ENCODE measurements around the gene SLC30A1.

Gene SLC30A1

GRCh38 chr1:211531194-211532087 is 47.5 kb downstream of the SLC30A1 start:
- Histone ChIP-seq H4K12ac (ENCODE audit: low read depth, low read length) (no peak overlapping the region), H3K4me1 (ENCODE audit: control insufficient read depth in 1 of 2, insufficient read depth in 2 of 2, low read length in 2 of 2) (peaks cover 0 to 3% of the 10 kb centered on the region in 2 experiments), H3K4me3 (ENCODE audit: low read depth, low read length) (no peak overlapping the region), H3K27me3 (ENCODE audit: insufficient read depth, low read length) (no peaks in the 10 kb centered on the region), H3K4me2 (ENCODE audit: low read length) (no peak overlapping the region), H3K79me1 (ENCODE audit: low read length) (no peaks in the 10 kb centered on the region), H3K9ac (ENCODE audit: low read length) (no peak overlapping the region), H2AFZ (ENCODE audit: insufficient read depth, low read length, poor library complexity) (no peak overlapping the region), H3K14ac (ENCODE audit: low read length) (no peak overlapping the region), H2BK120ac (ENCODE audit: insufficient read depth, low read length, poor library complexity) (no peak overlapping the region), H3K23ac (ENCODE audit: low read length) (no peak overlapping the region), H3K4ac (ENCODE audit: low read depth, low read length) (no peak overlapping the region), H4K91ac (ENCODE audit: low read depth, low read length) (no peak overlapping the region), H2BK5ac (ENCODE audit: low read depth, low read length, poor library complexity) (no peak overlapping the region), H2BK12ac (ENCODE audit: low read length) (no peak overlapping the region), H3K18ac (ENCODE audit: low read length) (no peak overlapping the region), H2AK5ac (ENCODE audit: low read length) (no peak overlapping the region), H4K8ac (ENCODE audit: low read depth, low read length) (no peak overlapping the region), H3K9me3 (ENCODE audit: insufficient read depth, low read depth, low read length) (peaks cover 3% of the 10 kb centered on the region), H3K79me2 (ENCODE audit: control insufficient read depth, insufficient read depth, low read length, poor library complexity) (no peaks in the 10 kb centered on the region), H3K36me3 (ENCODE audit: control insufficient read depth in 1 of 2, insufficient read depth in 2 of 2, low read length in 2 of 2) (no peaks in the 10 kb centered on the region), H3K27ac (ENCODE audit: low read depth, low read length) (no peak overlapping the region)
- no CpG with 5 or more reads among the region's 15 CpGs for WGBS (ENCODE audit: extremely low coverage, insufficient coverage, insufficient read length)
- DNase-seq, result no peak

- no CpG with 5 or more reads among the region's 2 CpGs for WGBS (ENCODE audit: extremely low coverage, insufficient coverage, insufficient read length)
- no peak overlapping the region for H3K4ac ChIP-seq (ENCODE audit: low read depth, low read length)
- H3K18ac ChIP-seq (ENCODE audit: low read length), result no peak overlapping the region
These were observed 48.9 kb downstream of the SLC30A1 start for GRCh38 chr1:211530102-211530501.

GRCh38 chr1:211529453-211529852 is 49.5 kb downstream of the SLC30A1 start:
- Histone ChIP-seq H3K23ac (ENCODE audit: low read length) (no peak overlapping the region), H2BK12ac (ENCODE audit: low read length) (no peak overlapping the region), H3K36me3 (ENCODE audit: control insufficient read depth in 1 of 2, insufficient read depth in 2 of 2, low read length in 2 of 2) (no peaks in the 10 kb centered on the region), H3K4me2 (ENCODE audit: low read length) (no peak overlapping the region), H3K79me1 (ENCODE audit: low read length) (no peaks in the 10 kb centered on the region), H2BK5ac (ENCODE audit: low read depth, low read length, poor library complexity) (no peak overlapping the region), H3K9me3 (ENCODE audit: insufficient read depth, low read depth, low read length) (peaks cover 2% of the 10 kb centered on the region), H3K79me2 (ENCODE audit: control insufficient read depth, insufficient read depth, low read length, poor library complexity) (no peaks in the 10 kb centered on the region), H3K4ac (ENCODE audit: low read depth, low read length) (no peak overlapping the region), H4K8ac (ENCODE audit: low read depth, low read length) (no peak overlapping the region), H3K27ac (ENCODE audit: low read depth, low read length) (no peak overlapping the region), H3K27me3 (ENCODE audit: insufficient read depth, low read length) (no peaks in the 10 kb centered on the region), H2BK120ac (ENCODE audit: insufficient read depth, low read length, poor library complexity) (no peak overlapping the region), H3K18ac (ENCODE audit: low read length) (no peak overlapping the region), H3K4me3 (ENCODE audit: low read depth, low read length) (no peak overlapping the region), H3K4me1 (ENCODE audit: control insufficient read depth in 1 of 2, insufficient read depth in 2 of 2, low read length in 2 of 2) (peaks cover 1% of the 10 kb centered on the region in 2 experiments), H2AFZ (ENCODE audit: insufficient read depth, low read length, poor library complexity) (no peak overlapping the region), H3K14ac (ENCODE audit: low read length) (no peak overlapping the region), H4K91ac (ENCODE audit: low read depth, low read length) (no peak overlapping the region), H3K9ac (ENCODE audit: low read length) (no peak overlapping the region), H2AK5ac (ENCODE audit: low read length) (no peak overlapping the region), H4K12ac (ENCODE audit: low read depth, low read length) (no peak overlapping the region)
- no CpG with 5 or more reads among the region's 9 CpGs for WGBS (ENCODE audit: extremely low coverage, insufficient coverage, insufficient read length)
- no peak for DNase-seq

More at GRCh38 chr1:211530102-211530501, 48.9 kb downstream of the SLC30A1 start:
- Histone ChIP-seq H4K12ac (ENCODE audit: low read depth, low read length) (no peak overlapping the region), H3K79me2 (ENCODE audit: control insufficient read depth, insufficient read depth, low read length, poor library complexity) (no peaks in the 10 kb centered on the region), H3K79me1 (ENCODE audit: low read length) (no peaks in the 10 kb centered on the region), H4K8ac (ENCODE audit: low read depth, low read length) (no peak overlapping the region), H3K23ac (ENCODE audit: low read length) (no peak overlapping the region), H4K91ac (ENCODE audit: low read depth, low read length) (no peak overlapping the region), H3K4me1 (ENCODE audit: control insufficient read depth in 1 of 2, insufficient read depth in 2 of 2, low read length in 2 of 2) (no peaks in the 10 kb centered on the region), H3K14ac (ENCODE audit: low read length) (no peak overlapping the region), H3K27ac (ENCODE audit: low read depth, low read length) (no peak overlapping the region), H3K4me3 (ENCODE audit: low read depth, low read length) (no peak overlapping the region), H3K9ac (ENCODE audit: low read length) (no peak overlapping the region), H3K9me3 (ENCODE audit: insufficient read depth, low read depth, low read length) (peaks cover 2% of the 10 kb centered on the region), H3K36me3 (ENCODE audit: control insufficient read depth in 1 of 2, insufficient read depth in 2 of 2, low read length in 2 of 2) (no peaks in the 10 kb centered on the region), H2AK5ac (ENCODE audit: low read length) (no peak overlapping the region), H2BK5ac (ENCODE audit: low read depth, low read length, poor library complexity) (no peak overlapping the region), H3K4me2 (ENCODE audit: low read length) (no peak overlapping the region), H2AFZ (ENCODE audit: insufficient read depth, low read length, poor library complexity) (no peak overlapping the region), H3K27me3 (ENCODE audit: insufficient read depth, low read length) (no peaks in the 10 kb centered on the region), H2BK12ac (ENCODE audit: low read length) (no peak overlapping the region), H2BK120ac (ENCODE audit: insufficient read depth, low read length, poor library complexity) (no peak overlapping the region)
- DNase-seq, result no peak

- H3K23ac ChIP-seq (ENCODE audit: low read length), result no peak overlapping the region
- no peaks in the 10 kb centered on the region for H3K79me1 ChIP-seq (ENCODE audit: low read length)
- no peaks in the 10 kb centered on the region for H3K27me3 ChIP-seq (ENCODE audit: insufficient read depth, low read length)
- no CpG with 5 or more reads among the region's 7 CpGs for WGBS (ENCODE audit: extremely low coverage, insufficient coverage, insufficient read length)
- no peak overlapping the region for H4K8ac ChIP-seq (ENCODE audit: low read depth, low read length)
- no peak overlapping the region for H2BK5ac ChIP-seq (ENCODE audit: low read depth, low read length, poor library complexity)
- no peak overlapping the region for H4K91ac ChIP-seq (ENCODE audit: low read depth, low read length)
- no peaks in the 10 kb centered on the region for H3K79me2 ChIP-seq (ENCODE audit: control insufficient read depth, insufficient read depth, low read length, poor library complexity)
- H2AK5ac ChIP-seq (ENCODE audit: low read length), result no peak overlapping the region
- no peak overlapping the region for H3K4me3 ChIP-seq (ENCODE audit: low read depth, low read length)
- H3K4ac ChIP-seq (ENCODE audit: low read depth, low read length), result no peak overlapping the region
- no peaks in the 10 kb centered on the region for H3K36me3 ChIP-seq (ENCODE audit: control insufficient read depth in 1 of 2, insufficient read depth in 2 of 2, low read length in 2 of 2)
- no peak overlapping the region for H2AFZ ChIP-seq (ENCODE audit: insufficient read depth, low read length, poor library complexity)
- DNase-seq, result no peak
- no peak overlapping the region for H2BK12ac ChIP-seq (ENCODE audit: low read length)
- H3K9ac ChIP-seq (ENCODE audit: low read length), result no peak overlapping the region
- H3K18ac ChIP-seq (ENCODE audit: low read length), result no peak overlapping the region
- H3K9me3 ChIP-seq (ENCODE audit: insufficient read depth, low read depth, low read length), result peaks cover 2% of the 10 kb centered on the region
- no peak overlapping the region for H3K14ac ChIP-seq (ENCODE audit: low read length)
- H3K4me2 ChIP-seq (ENCODE audit: low read length), result no peak overlapping the region
- H3K4me1 ChIP-seq (ENCODE audit: control insufficient read depth in 1 of 2, insufficient read depth in 2 of 2, low read length in 2 of 2), result peaks cover 4% of the 10 kb centered on the region in 2 experiments
- H3K27ac ChIP-seq (ENCODE audit: low read depth, low read length), result no peak overlapping the region
- no peak overlapping the region for H2BK120ac ChIP-seq (ENCODE audit: insufficient read depth, low read length, poor library complexity)
- H4K12ac ChIP-seq (ENCODE audit: low read depth, low read length), result no peak overlapping the region
These were observed 50.0 kb downstream of the SLC30A1 start for GRCh38 chr1:211529011-211529410.
